ENCODE measurements around the gene HSD11B2. TPM values are rescaled to one million over a fixed set of nuclear protein-coding genes. Genes with fewer than 3 reads are reported as not detected.

Gene HSD11B2
- total and polyA plus RNA-seq, 2 of the 4 experiments (the other 2 are of a cell fraction) = 0.26 TPM; not detected in 1

GRCh38 chr16:67415872-67416793, 14.8 kb upstream of the HSD11B2 start, which contains the start of gene ZDHHC1 (continued):
- TF ChIP-seq CEBPB (IDR thresholded peaks at IDR 0.05; ENCODE audit: low read depth, low read length) (no peak), MXI1 (IDR thresholded peaks at IDR 0.05; ENCODE audit: borderline replicate concordance, low read depth, low read length) (peak; percentile 63; the same call in 1 of the 2 replicates), RFX5 (IDR thresholded peaks at IDR 0.05; ENCODE audit: low read depth, low read length) (no peak)

GRCh38 chr16:67417333-67418061, 13.4 kb upstream of the HSD11B2 start:
- H3K79me1 ChIP-seq (ENCODE audit: low read depth in 1 of 2, low read length in 2 of 2) = peaks cover 2 to 15% of the 10 kb centered on the region in 2 experiments; a peak in 3 of 4 replicates
- no peak overlapping the region for H3K9ac ChIP-seq (ENCODE audit: low read depth, low read length)
- no peak overlapping the region for H4K5ac ChIP-seq (ENCODE audit: low read depth, low read length)
- CTCF ChIA-PET = interaction anchor here (0.7 to 1.6 kb wide), 2 partner anchors 10 kb away, joined by 3 to 6 read pairs; no protein-coding TSS in a partner anchor
- H3K4me1 ChIP-seq (ENCODE audit: control insufficient read depth, insufficient read depth, low read length) = no peaks in the 10 kb centered on the region; the same call in 1 of the 2 replicates
- in situ Hi-C loops (cut with MboI; ENCODE audit: low sequenced_read_pairs) (no loop called here), dilution Hi-C loops (cut with HindIII; ENCODE audit: low sequenced_read_pairs, unreplicated experiment) (no loop called here), intact Hi-C loops (cut with micrococcal nuclease) (no loop called here)
- H3K9me1 ChIP-seq (ENCODE audit: insufficient read depth, low read length) = no peaks in the 10 kb centered on the region
- no peak overlapping the region for H2BK5ac ChIP-seq (ENCODE audit: low read depth, low read length, poor library complexity, severe bottlenecking)
- no peaks in the 10 kb centered on the region; the same call in 1 of the 2 replicates for H3K27me3 ChIP-seq (ENCODE audit: control insufficient read depth, insufficient read depth, low read length)
- H3K14ac ChIP-seq (replicated peaks; ENCODE audit: low read depth, low read length) = no peak overlapping the region
- ATAC-seq (ENCODE audit: low read depth) (no peak), DNase-seq (no peak)
- POLR2A ChIA-PET (ENCODE audit: unreplicated experiment) = no interaction called here
- no peak overlapping the region for H3K27ac ChIP-seq (ENCODE audit: insufficient read depth, low read length)
- H3K9me3 ChIP-seq (ENCODE audit: control insufficient read depth, insufficient read depth, low read length) = no peaks in the 10 kb centered on the region
- H3K4me2 ChIP-seq (ENCODE audit: low read depth, low read length) = no peak overlapping the region
- no peak overlapping the region for H4K91ac ChIP-seq (ENCODE audit: insufficient read depth, low read depth, low read length)
- no peaks in the 10 kb centered on the region for H4K20me1 ChIP-seq (ENCODE audit: insufficient read depth, low read length)
- no peak overlapping the region for H3K4me3 ChIP-seq (ENCODE audit: insufficient read depth, low read depth, low read length)
- no peak overlapping the region for H3K23ac ChIP-seq (ENCODE audit: low read depth, low read length)
- no peak overlapping the region for H3K18ac ChIP-seq (ENCODE audit: low read depth, low read length)
- no peak overlapping the region for H2BK120ac ChIP-seq (ENCODE audit: low read depth, low read length)
- H2AFZ ChIP-seq (replicated peaks; ENCODE audit: low read length, poor library complexity) = no peak overlapping the region
- H4K8ac ChIP-seq (ENCODE audit: low read depth in 2 of 2, low read length in 2 of 2) = no peak overlapping the region
- no CpG with 5 or more reads among the region's 2 CpGs for WGBS, 2 experiments (ENCODE audit: extremely low coverage in 2 of 2, insufficient read length in 1 of 2)
- no peak overlapping the region for H2BK20ac ChIP-seq (ENCODE audit: low read depth, low read length)
- BruUV-seq (replicated peaks) = no TSS peak
- H2AK9ac ChIP-seq (replicated peaks; ENCODE audit: low read depth, low read length, poor library complexity) = no peak overlapping the region
- H2BK15ac ChIP-seq (ENCODE audit: low read depth, low read length) = no peak overlapping the region
- H3K36me3 ChIP-seq (ENCODE audit: control insufficient read depth, insufficient read depth, low read length) = no peaks in the 10 kb centered on the region
- no peak overlapping the region for H3K4ac ChIP-seq (ENCODE audit: low read depth, low read length)
- H3K56ac ChIP-seq (ENCODE audit: extremely low read depth, insufficient read depth, low read length) = no peak overlapping the region
- H2AK5ac ChIP-seq (ENCODE audit: low read depth, low read length) = no peak overlapping the region
- no peak for TF ChIP-seq CEBPB (IDR thresholded peaks at IDR 0.05; ENCODE audit: low read depth, low read length)
- TF ChIP-seq RCOR1 (IDR thresholded peaks at IDR 0.05; ENCODE audit: insufficient replicate concordance, low read length) = no peak
- no peak for TF ChIP-seq BHLHE40 (IDR thresholded peaks at IDR 0.05; ENCODE audit: low read depth, low read length)
- TF ChIP-seq SMC3 (IDR thresholded peaks at IDR 0.05; ENCODE audit: low read depth, low read length) = no peak
- TF ChIP-seq FOS (IDR thresholded peaks at IDR 0.05; ENCODE audit: low read depth, low read length) = no peak
- TF ChIP-seq MAFK (IDR thresholded peaks at IDR 0.05; ENCODE audit: low read depth, low read length) = no peak
- no peak for TF ChIP-seq CTCF (conservative IDR thresholded peaks at IDR 0.05; ENCODE audit: low read depth, low read length)
- no peak for TF ChIP-seq NFE2L2 (IDR thresholded peaks at IDR 0.05; ENCODE audit: low read depth, low read length)
- no peak for TF ChIP-seq RFX5 (IDR thresholded peaks at IDR 0.05; ENCODE audit: low read depth, low read length)
- no peak for TF ChIP-seq RAD21 (IDR thresholded peaks at IDR 0.05; ENCODE audit: low read length)

Measured in IMR-90 (cell line).